Choroid plexus epithelial cell (primary cell): ENCODE results near the gene GPC2.
A peak's percentile ranks its signal among the peaks of the same experiment; 100 is the strongest.

Experiments
- DNase-seq: peaks from one replicate; pipeline ENCODE4 v3.0.0-alpha.2; 2010; ENCODE audit warnings: low read depth
- H3K4me3 ChIP-seq: 2 replicates; pipeline ENCODE4 v1.5.1; 2011; ENCODE audit warnings: low read depth, mild to moderate bottlenecking, control low read depth, low read length, moderate library complexity
- CTCF ChIP-seq: conservative IDR thresholded peaks from 2 replicates; pipeline ENCODE4 v1.5.1; 2011; ENCODE audit warnings: low read depth, mild to moderate bottlenecking, control low read depth, inconsistent platforms, low read length, moderate library complexity

GPC2 gene

GRCh38 chr7:100157334-100158228, 19.6 kb downstream of the GPC2 start:
- DNase-seq, result peak; percentile 60
- peak; percentile 49 for TF ChIP-seq CTCF
- peak overlapping the region; percentile 77 for H3K4me3 ChIP-seq

- H3K4me3 ChIP-seq, result peak overlapping the region; percentile 77
- TF ChIP-seq CTCF, result no peak
- no peak for DNase-seq
Observed at GRCh38 chr7:100157069-100157333, 20.2 kb downstream of the GPC2 start.

GRCh38 chr7:100156331-100157068, 20.7 kb downstream of the GPC2 start:
- DNase-seq, result no peak
- TF ChIP-seq CTCF, result no peak
- no peak overlapping the region for H3K4me3 ChIP-seq

GRCh38 chr7:100155553-100156317, 21.4 kb downstream of the GPC2 start:
- H3K4me3 ChIP-seq, result no peak overlapping the region

GRCh38 chr7:100154651-100155491, 22.3 kb downstream of the GPC2 start:
- TF ChIP-seq CTCF, result no peak
- DNase-seq, result no peak
- no peak overlapping the region for H3K4me3 ChIP-seq

More at GRCh38 chr7:100155553-100156317, 21.4 kb downstream of the GPC2 start:
- no peak for TF ChIP-seq CTCF
- no peak for DNase-seq
